Measurements from ENCODE around the gene NUDT16L1. TPM values are rescaled to one million over a fixed set of nuclear protein-coding genes. Genes with fewer than 3 reads are reported as not detected.

Gene NUDT16L1
- total RNA-seq, 1 donor: 15.4 TPM

- no peak overlapping the region for H3K4me3 ChIP-seq (ENCODE audit: low read depth, low read length)
- DNase-seq (ENCODE audit: low read depth): no peak
- no peak for TF ChIP-seq CTCF (IDR thresholded peaks at IDR 0.05; ENCODE audit: insufficient read depth, low read length)
Observed at GRCh38 chr16:4691666-4692412, 1.5 kb upstream of the NUDT16L1 start.

GRCh38 chr16:4692460-4693295, 684 bp upstream of the NUDT16L1 start:
- no peak for TF ChIP-seq CTCF (IDR thresholded peaks at IDR 0.05; ENCODE audit: insufficient read depth, low read length)
- peak; percentile 7 for DNase-seq (ENCODE audit: low read depth)
- peak overlapping the region; percentile 74 for H3K4me3 ChIP-seq (ENCODE audit: low read depth, low read length)

GRCh38 chr16:4693956-4694641, 737 bp downstream of the NUDT16L1 start:
- TF ChIP-seq CTCF (IDR thresholded peaks at IDR 0.05; ENCODE audit: insufficient read depth, low read length): no peak
- DNase-seq (ENCODE audit: low read depth): peak; percentile 46

GRCh38 chr16:4694642-4695451, 1.5 kb downstream of the NUDT16L1 start:
- TF ChIP-seq CTCF (IDR thresholded peaks at IDR 0.05; ENCODE audit: insufficient read depth, low read length): no peak
- H3K4me3 ChIP-seq (ENCODE audit: low read depth, low read length): peak overlapping the region; percentile 95
- peak; percentile 9 for DNase-seq (ENCODE audit: low read depth)

More at GRCh38 chr16:4693956-4694641, 737 bp downstream of the NUDT16L1 start:
- peak overlapping the region; percentile 95 for H3K4me3 ChIP-seq (ENCODE audit: low read depth, low read length)

- no peak for TF ChIP-seq CTCF (IDR thresholded peaks at IDR 0.05; ENCODE audit: insufficient read depth, low read length)
- no peak overlapping the region for H3K4me3 ChIP-seq (ENCODE audit: low read depth, low read length)
- DNase-seq (ENCODE audit: low read depth): no peak
Observed at GRCh38 chr16:4695473-4696171, 2.3 kb downstream of the NUDT16L1 start.

Measured in fibroblast of the aortic adventitia (primary cell).